Smooth muscle cell (in vitro differentiated cells): Measurements from ENCODE around the gene ZNF385C. TPM values are rescaled to one million over a fixed set of nuclear protein-coding genes. Genes with fewer than 3 reads are reported as not detected.
A peak's percentile ranks its signal among the peaks of the same experiment; 100 is the strongest.

Experiments
- DNase-seq: peaks from one replicate; lab custom pipeline; 2025; ENCODE audit not compliant: unreplicated experiment; lab: John Stamatoyannopoulos, UW
- H2AFZ ChIP-seq: fragments of 200-600 bp; sonication (generic); 2 replicates; pipeline ENCODE4 v1.6.0; 2016; ENCODE audit warnings: antibody characterized with exemption, low read depth, mild to moderate bottlenecking
- H3F3A ChIP-seq: fragments of 200-600 bp; sonication (generic); 2 replicates; pipeline ENCODE4 v1.6.0; 2017; ENCODE audit warnings: antibody characterized with exemption, low read depth
- H3K27ac ChIP-seq: fragments of 200-600 bp; sonication (generic); 2 replicates; pipeline ENCODE4 v1.5.1; 2016; ENCODE audit warnings: low read depth, mild to moderate bottlenecking
- H3K27me3 ChIP-seq: fragments of 200-600 bp; sonication (generic); 2 replicates; pipeline ENCODE4 v1.6.1; 2016; ENCODE audit warnings: low read depth, mild to moderate bottlenecking
- H3K36me3 ChIP-seq: fragments of 200-600 bp; sonication (generic); 2 replicates; pipeline ENCODE4 v1.5.1; 2016; ENCODE audit warnings: low read depth
- H3K4me1 ChIP-seq: fragments of 200-600 bp; sonication (generic); 2 replicates; pipeline ENCODE4 v1.5.1; 2016; ENCODE audit warnings: low read depth
- H3K4me2 ChIP-seq: fragments of 200-600 bp; sonication (generic); 2 replicates; pipeline ENCODE4 v1.6.0; 2016; ENCODE audit warnings: mild to moderate bottlenecking
- H3K4me3 ChIP-seq: fragments of 200-600 bp; sonication (generic); 2 replicates; pipeline ENCODE4 v1.5.1; 2016; ENCODE audit warnings: mild to moderate bottlenecking
- H3K79me2 ChIP-seq: fragments of 200-600 bp; sonication (generic); 2 replicates; pipeline ENCODE4 v1.6.0; 2016; ENCODE audit warnings: low read depth, mild to moderate bottlenecking
- H3K9ac ChIP-seq: fragments of 200-600 bp; sonication (generic); 2 replicates; pipeline ENCODE4 v1.6.0; 2016; ENCODE audit warnings: low read depth
- H3K9me3 ChIP-seq: fragments of 200-600 bp; sonication (generic); replicated peaks from 2 replicates; pipeline ENCODE4 v1.5.1; 2016; ENCODE audit warnings: low read depth
- H4K20me1 ChIP-seq: fragments of 200-600 bp; sonication (generic); 2 replicates; pipeline ENCODE4 v1.6.0; 2016; ENCODE audit warnings: low read depth
- WGBS: methylation state at CpG from one replicate; pipeline ENCODE4 v1.1.7; 2016; ENCODE audit warnings: low lambda C conversion rate; 5-methylcytosine and 5-hydroxymethylcytosine counted together
- polyA plus RNA-seq: library from polyadenylated mRNA; unstranded; fragments of >200 nt; fragmentation: Nextera tagmentation; extraction: Ambion mirVana; gene quantifications from 2 replicates; pipeline ENCODE4 v1.2.1, GENCODE V29; 2016
- total RNA-seq: library from RNA; depleted of rRNA; stranded (reverse); fragments of >200 nt; gene quantifications from 2 replicates; pipeline ENCODE4 v1.2.3, GENCODE V29; 2014
- TF ChIP-seq, protein P1 (sequence below): fragments of 200-600 bp; sonication (generic); IDR thresholded peaks from 2 replicates; pipeline ENCODE4 v1.5.1; 2017; ENCODE audit warnings: borderline replicate concordance, mild to moderate bottlenecking, antibody characterized with exemption; ENCODE audit not compliant: insufficient read depth, poor library complexity, severe bottlenecking

The ZNF385C gene
- total and polyA plus RNA-seq, 2 experiments from 2014 or later = 0.45 to 0.70 TPM

DNA sequence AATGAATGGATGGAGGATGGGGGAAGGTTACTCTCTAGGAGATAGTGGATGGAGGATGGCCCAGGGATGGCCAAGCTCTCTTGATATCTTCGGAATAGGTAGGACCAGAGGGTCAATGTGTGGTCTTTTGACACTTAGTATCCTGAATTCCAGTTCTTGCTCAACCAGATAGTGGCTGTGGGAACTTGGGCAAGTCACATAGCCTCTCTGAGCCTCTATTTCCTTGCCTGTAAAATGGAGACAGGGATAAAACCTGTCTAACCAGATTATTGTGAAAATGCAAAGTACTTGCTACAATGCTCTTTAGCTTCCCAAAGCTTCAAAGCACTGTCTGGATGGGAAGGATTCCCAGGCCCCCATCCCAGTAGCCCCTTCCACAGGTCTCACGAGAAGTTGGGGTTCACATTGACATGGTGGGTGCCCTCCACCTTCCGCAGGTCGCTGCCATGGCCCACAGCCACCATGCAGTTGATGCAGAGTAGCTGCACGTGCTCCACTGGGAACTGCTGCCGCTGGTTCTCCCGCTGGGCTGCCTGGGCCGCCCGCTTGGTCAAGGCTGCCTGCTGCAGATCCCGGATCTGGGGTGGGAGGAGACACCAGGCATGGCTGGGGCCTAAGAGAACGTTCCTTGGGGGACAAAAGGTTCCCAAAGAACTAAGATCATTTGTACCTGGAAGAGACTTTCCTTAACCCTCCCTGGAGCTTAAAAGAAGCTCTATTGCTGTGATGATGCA lies 5.1 kb upstream of the ZNF385C start:
- WGBS = 88% methylated on average over 11 of the region's 11 CpGs
- no peak for DNase-seq
- Histone ChIP-seq H3K4me3 (no peak overlapping the region), H3K27me3 (peaks cover 9% of the 10 kb centered on the region), H3K4me2 (no peak overlapping the region), H3K36me3 (no peaks in the 10 kb centered on the region), H3K79me2 (no peaks in the 10 kb centered on the region), H3K9me3 (no peaks in the 10 kb centered on the region), H3K4me1 (no peaks in the 10 kb centered on the region), H4K20me1 (no peaks in the 10 kb centered on the region), H3K27ac (no peak overlapping the region), H3K9ac (no peak overlapping the region), H2AFZ (no peak overlapping the region), H3F3A (no peaks in the 10 kb centered on the region)
- TF ChIP-seq, protein P1, sequence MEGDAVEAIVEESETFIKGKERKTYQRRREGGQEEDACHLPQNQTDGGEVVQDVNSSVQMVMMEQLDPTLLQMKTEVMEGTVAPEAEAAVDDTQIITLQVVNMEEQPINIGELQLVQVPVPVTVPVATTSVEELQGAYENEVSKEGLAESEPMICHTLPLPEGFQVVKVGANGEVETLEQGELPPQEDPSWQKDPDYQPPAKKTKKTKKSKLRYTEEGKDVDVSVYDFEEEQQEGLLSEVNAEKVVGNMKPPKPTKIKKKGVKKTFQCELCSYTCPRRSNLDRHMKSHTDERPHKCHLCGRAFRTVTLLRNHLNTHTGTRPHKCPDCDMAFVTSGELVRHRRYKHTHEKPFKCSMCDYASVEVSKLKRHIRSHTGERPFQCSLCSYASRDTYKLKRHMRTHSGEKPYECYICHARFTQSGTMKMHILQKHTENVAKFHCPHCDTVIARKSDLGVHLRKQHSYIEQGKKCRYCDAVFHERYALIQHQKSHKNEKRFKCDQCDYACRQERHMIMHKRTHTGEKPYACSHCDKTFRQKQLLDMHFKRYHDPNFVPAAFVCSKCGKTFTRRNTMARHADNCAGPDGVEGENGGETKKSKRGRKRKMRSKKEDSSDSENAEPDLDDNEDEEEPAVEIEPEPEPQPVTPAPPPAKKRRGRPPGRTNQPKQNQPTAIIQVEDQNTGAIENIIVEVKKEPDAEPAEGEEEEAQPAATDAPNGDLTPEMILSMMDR = no peak

- WGBS = 40% methylated on average over 14 of the region's 14 CpGs
- H3K27me3 ChIP-seq = peaks cover 26% of the 10 kb centered on the region
- no peaks in the 10 kb centered on the region for H3K79me2 ChIP-seq
- H3K4me3 ChIP-seq = no peak overlapping the region
- H2AFZ ChIP-seq = no peak overlapping the region
- no peaks in the 10 kb centered on the region for H3K36me3 ChIP-seq
- peak; percentile 9 for DNase-seq
- H3K9ac ChIP-seq = no peak overlapping the region
- TF ChIP-seq, protein P1 = peak; percentile 74
- no peak overlapping the region for H3K4me2 ChIP-seq
- no peak overlapping the region for H3K27ac ChIP-seq
- H3F3A ChIP-seq = no peaks in the 10 kb centered on the region
- no peaks in the 10 kb centered on the region for H4K20me1 ChIP-seq
- no peaks in the 10 kb centered on the region for H3K9me3 ChIP-seq
- peaks cover 5% of the 10 kb centered on the region for H3K4me1 ChIP-seq
These were observed 3.4 kb upstream of the ZNF385C start for GRCh38 chr17:42101513-42102292.

- TF ChIP-seq, protein P1 = no peak
- Histone ChIP-seq H4K20me1 (no peaks in the 10 kb centered on the region), H3K4me3 (no peak overlapping the region), H3F3A (no peaks in the 10 kb centered on the region), H3K9ac (no peak overlapping the region), H3K27me3 (peaks cover 31% of the 10 kb centered on the region), H3K27ac (no peak overlapping the region), H3K9me3 (no peaks in the 10 kb centered on the region), H3K79me2 (no peaks in the 10 kb centered on the region), H3K36me3 (no peaks in the 10 kb centered on the region), H3K4me1 (peaks cover 5% of the 10 kb centered on the region), H2AFZ (no peak overlapping the region), H3K4me2 (no peak overlapping the region)
- 49% methylated on average over 14 of the region's 14 CpGs for WGBS
- no peak for DNase-seq
These were observed 592 bp upstream of the ZNF385C start for GRCh38 chr17:42098730-42099399.
